WTC11 (cell line): ENCODE data around the gene KRT82. TPM values are rescaled to one million over a fixed set of nuclear protein-coding genes. Genes with fewer than 3 reads are reported as not detected.
A peak's percentile ranks its signal among the peaks of the same experiment; 100 is the strongest.

Source experiments
- ATAC-seq: fragments of 200-7000 bp; cut with Tn5 transposase; 2 replicates; pipeline ENCODE4 v1.10.0; 2021; ENCODE audit warnings: mild to moderate bottlenecking, moderate library complexity
- CTCF ChIA-PET: fragments of 300-600 bp; sonication (Branson Sonifier 250); formaldehyde crosslinking; loops from one replicate; lab custom pipeline; 2021; ENCODE audit warnings: antibody characterized with exemption; lab: Charles Lee
- POLR2A ChIA-PET: fragments of 350-600 bp; sonication (Branson Sonifier 250); formaldehyde crosslinking; loops from one replicate; lab custom pipeline; 2021; ENCODE audit warnings: antibody characterized with exemption; lab: Charles Lee
- DNase-seq: peaks from one replicate; pipeline ENCODE4 v3.0.0; 2021; ENCODE audit warnings: low spot score
- H3K27ac Mint-ChIP-seq: 2 replicates; pipeline ENCODE4 v1.8.0; 2021; ENCODE audit warnings: mixed read lengths
- H3K27me3 Mint-ChIP-seq: 2 replicates; pipeline ENCODE4 v1.8.0; 2021; ENCODE audit warnings: low read depth, mild to moderate bottlenecking, moderate library complexity, mixed read lengths
- H3K36me3 Mint-ChIP-seq: 2 replicates; pipeline ENCODE4 v1.8.0; 2021; ENCODE audit warnings: mixed read lengths
- H3K4me1 Mint-ChIP-seq: 2 replicates; pipeline ENCODE4 v1.8.0; 2022; ENCODE audit warnings: mixed read lengths
- H3K4me3 Mint-ChIP-seq: 2 replicates; pipeline ENCODE4 v1.8.0; 2021; ENCODE audit warnings: mild to moderate bottlenecking, moderate library complexity, mixed read lengths
- H3K9me3 Mint-ChIP-seq: 2 replicates; pipeline ENCODE4 v1.8.0; 2021; ENCODE audit warnings: mixed read lengths
- ELF4 ChIP-seq: sonication (generic); formaldehyde crosslinking; IDR thresholded peaks from 2 replicates; pipeline ENCODE4 v1.8.1; 2022; ENCODE audit warnings: low read depth, mild to moderate bottlenecking, moderate library complexity, missing genetic modification reagents
- ESRRA ChIP-seq: sonication (generic); formaldehyde crosslinking; IDR thresholded peaks from 2 replicates; pipeline ENCODE4 v1.8.1; 2022; ENCODE audit warnings: mild to moderate bottlenecking, missing genetic modification reagents, borderline replicate concordance
- GABPB1 ChIP-seq: sonication (generic); formaldehyde crosslinking; IDR thresholded peaks from 2 replicates; pipeline ENCODE4 v1.8.1; 2023; ENCODE audit warnings: mild to moderate bottlenecking, missing genetic modification reagents
- GTF2I ChIP-seq: fragments of 250-450 bp; sonication (Bioruptor Pico); conservative IDR thresholded peaks from 2 replicates; pipeline ENCODE4 v1.4.0; 2021; ENCODE audit warnings: mild to moderate bottlenecking
- IRF2 ChIP-seq: sonication (generic); formaldehyde crosslinking; IDR thresholded peaks from 2 replicates; pipeline ENCODE4 v1.8.0; 2022; ENCODE audit warnings: low read depth, missing genetic modification reagents, borderline replicate concordance
- NFATC4 ChIP-seq: fragments of 250-450 bp; sonication (Bioruptor Pico); IDR thresholded peaks from 2 replicates; pipeline ENCODE4 v1.9.0; 2021; ENCODE audit warnings: mild to moderate bottlenecking
- NR2C2 ChIP-seq: sonication (generic); formaldehyde crosslinking; IDR thresholded peaks from 2 replicates; pipeline ENCODE4 v1.8.0; 2022; ENCODE audit warnings: mild to moderate bottlenecking, missing genetic modification reagents
- PRRX2 ChIP-seq: fragments of 250-450 bp; sonication (Bioruptor Pico); IDR thresholded peaks from 2 replicates; pipeline ENCODE4 v1.8.0; 2021; ENCODE audit warnings: mild to moderate bottlenecking
- TCF7 ChIP-seq: sonication (generic); formaldehyde crosslinking; IDR thresholded peaks from 2 replicates; pipeline ENCODE4 v1.8.0; 2022; ENCODE audit warnings: mild to moderate bottlenecking, low read depth, missing genetic modification reagents, moderate library complexity
- TEAD4 ChIP-seq: sonication (generic); formaldehyde crosslinking; IDR thresholded peaks from 2 replicates; pipeline ENCODE4 v1.8.0; 2022; ENCODE audit warnings: mild to moderate bottlenecking, missing genetic modification reagents
- ZNF219 ChIP-seq: sonication (generic); formaldehyde crosslinking; IDR thresholded peaks from 2 replicates; pipeline ENCODE4 v1.8.0; 2023; ENCODE audit warnings: missing genetic modification reagents, mild to moderate bottlenecking, borderline replicate concordance
- ZNF317 ChIP-seq: sonication (generic); formaldehyde crosslinking; IDR thresholded peaks from 2 replicates; pipeline ENCODE4 v1.8.1; 2023; ENCODE audit warnings: low read depth, mild to moderate bottlenecking, moderate library complexity, missing genetic modification reagents, borderline replicate concordance
- ZNF396 ChIP-seq: fragments of 250-450 bp; sonication (Bioruptor Pico); IDR thresholded peaks from 2 replicates; pipeline ENCODE4 v1.8.0; 2021; ENCODE audit warnings: mild to moderate bottlenecking, moderate library complexity, borderline replicate concordance
- total RNA-seq: library from RNA; stranded (reverse); gene quantifications from 3 replicates; pipeline ENCODE4 v1.2.3, GENCODE V29; 2021
- TF ChIP-seq, protein P1 (sequence below): fragments of 250-450 bp; sonication (Bioruptor Pico); conservative IDR thresholded peaks from 2 replicates; pipeline ENCODE4 v1.9.0; 2021; ENCODE audit warnings: mild to moderate bottlenecking
- TF ChIP-seq, protein P2 (sequence below): sonication (generic); formaldehyde crosslinking; IDR thresholded peaks from 2 replicates; pipeline ENCODE4 v1.8.1; 2022; ENCODE audit warnings: mild to moderate bottlenecking, missing genetic modification reagents, moderate library complexity, borderline replicate concordance
- TF ChIP-seq, protein P3 (sequence below): sonication (generic); formaldehyde crosslinking; IDR thresholded peaks from 2 replicates; pipeline ENCODE4 v1.8.1; 2023; ENCODE audit warnings: mild to moderate bottlenecking, missing genetic modification reagents, moderate library complexity
- TF ChIP-seq, protein P4 (sequence below): sonication (generic); formaldehyde crosslinking; IDR thresholded peaks from 2 replicates; pipeline ENCODE4 v1.8.1; 2022; ENCODE audit warnings: low read depth, mild to moderate bottlenecking, moderate library complexity, missing genetic modification reagents, borderline replicate concordance
- TF ChIP-seq, protein P5 (sequence below): fragments of 250-450 bp; sonication (Bioruptor Pico); IDR thresholded peaks from 2 replicates; pipeline ENCODE4 v2.1.2; 2022; ENCODE audit warnings: mild to moderate bottlenecking, moderate library complexity
- TF ChIP-seq, protein P6 (sequence below): sonication (generic); formaldehyde crosslinking; IDR thresholded peaks from 2 replicates; pipeline ENCODE4 v1.8.1; 2022; ENCODE audit warnings: missing genetic modification reagents, borderline replicate concordance
- TF ChIP-seq, protein P7 (sequence below): sonication (generic); formaldehyde crosslinking; IDR thresholded peaks from 2 replicates; pipeline ENCODE4 v1.8.0; 2022; ENCODE audit warnings: missing genetic modification reagents

The KRT82 gene
- total RNA-seq, 1 experiment from 2014 or later = not detected

DNA sequence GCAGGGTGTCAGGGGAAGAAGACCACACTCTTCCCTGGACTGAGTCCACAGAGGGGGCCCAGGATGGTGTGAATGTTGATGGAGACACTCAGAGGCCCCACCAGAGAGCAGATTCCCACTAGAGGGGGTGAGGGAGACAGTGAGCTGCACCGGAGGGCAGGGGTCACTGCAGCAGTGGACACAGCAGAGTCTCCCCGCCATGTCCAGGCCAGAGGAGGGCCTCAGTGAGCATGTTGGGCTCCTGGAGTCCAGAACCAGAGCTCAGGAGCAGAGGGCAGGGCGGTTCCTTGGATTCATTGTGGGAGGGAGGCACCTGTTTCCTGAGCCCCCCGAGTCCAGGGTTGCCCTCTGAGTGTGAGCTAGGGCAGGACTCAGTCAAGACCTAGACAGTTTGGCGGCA lies 1.8 kb upstream of the KRT82 start:
- H3K36me3 Mint-ChIP-seq = peaks cover 7% of the 10 kb centered on the region
- H3K4me1 Mint-ChIP-seq = peaks cover 5% of the 10 kb centered on the region
- no peak for DNase-seq
- H3K9me3 Mint-ChIP-seq = peaks cover 15% of the 10 kb centered on the region
- ChIA-PET CTCF (interaction anchor here (0.6 to 1.2 kb wide), 11 partner anchors 11 to 463 kb away, joined by 3 to 9 read pairs (median 3); no protein-coding TSS in a partner anchor), POLR2A (no interaction called here)
- no peaks in the 10 kb centered on the region for H3K27me3 Mint-ChIP-seq
- H3K27ac Mint-ChIP-seq = no peak overlapping the region
- TF ChIP-seq ZNF219 (CRISPR knock-in tag) (no peak), TEAD4 (no peak), ZNF317 (CRISPR knock-in tag) (no peak), NR2C2 (CRISPR knock-in tag) (no peak), ESRRA (no peak), GABPB1 (CRISPR knock-in tag) (no peak), IRF2 (CRISPR knock-in tag) (no peak), GTF2I (CRISPR knock-in tag) (no peak), ZNF396 (CRISPR knock-in tag) (no peak), PRRX2 (CRISPR knock-in tag) (no peak), NFATC4 (CRISPR knock-in tag) (no peak), ELF4 (no peak), TCF7 (CRISPR knock-in tag) (no peak)
- TF ChIP-seq, protein P1, sequence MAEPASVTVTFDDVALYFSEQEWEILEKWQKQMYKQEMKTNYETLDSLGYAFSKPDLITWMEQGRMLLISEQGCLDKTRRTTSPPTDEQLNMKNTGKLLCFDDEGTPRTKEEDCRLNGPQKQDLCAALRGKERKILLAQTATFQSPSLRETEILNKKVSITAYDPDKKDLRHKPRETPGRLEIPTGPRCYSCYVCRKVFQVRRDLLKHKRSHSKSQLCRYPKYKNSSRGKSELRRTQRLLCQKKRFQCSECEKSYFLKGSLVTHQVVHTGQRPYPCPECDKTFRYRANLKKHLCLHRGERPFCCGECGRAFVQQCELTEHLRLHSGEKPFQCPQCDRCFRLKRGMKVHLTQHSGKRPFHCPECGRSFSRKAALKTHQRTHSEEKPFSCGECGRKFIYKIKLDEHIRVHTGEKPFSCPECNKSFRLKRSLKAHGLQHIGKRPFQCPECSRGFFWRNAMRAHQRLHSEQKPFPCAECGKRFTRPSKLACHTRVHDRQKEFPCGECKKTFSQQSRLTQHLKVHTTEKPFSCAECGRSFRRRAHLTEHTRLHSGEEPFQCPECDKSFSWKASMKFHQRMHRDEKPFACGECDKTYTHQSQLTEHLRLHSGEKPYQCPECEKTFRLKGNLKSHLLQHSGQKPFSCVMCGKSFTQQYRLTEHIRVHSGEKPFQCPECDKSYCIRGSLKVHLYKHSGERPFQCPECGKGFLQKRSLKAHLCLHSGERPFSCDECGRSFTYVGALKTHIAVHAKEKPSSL (CRISPR knock-in tag) = no peak
- TF ChIP-seq, protein P2, sequence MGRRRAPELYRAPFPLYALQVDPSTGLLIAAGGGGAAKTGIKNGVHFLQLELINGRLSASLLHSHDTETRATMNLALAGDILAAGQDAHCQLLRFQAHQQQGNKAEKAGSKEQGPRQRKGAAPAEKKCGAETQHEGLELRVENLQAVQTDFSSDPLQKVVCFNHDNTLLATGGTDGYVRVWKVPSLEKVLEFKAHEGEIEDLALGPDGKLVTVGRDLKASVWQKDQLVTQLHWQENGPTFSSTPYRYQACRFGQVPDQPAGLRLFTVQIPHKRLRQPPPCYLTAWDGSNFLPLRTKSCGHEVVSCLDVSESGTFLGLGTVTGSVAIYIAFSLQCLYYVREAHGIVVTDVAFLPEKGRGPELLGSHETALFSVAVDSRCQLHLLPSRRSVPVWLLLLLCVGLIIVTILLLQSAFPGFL (CRISPR knock-in tag) = no peak
- TF ChIP-seq, protein P3, sequence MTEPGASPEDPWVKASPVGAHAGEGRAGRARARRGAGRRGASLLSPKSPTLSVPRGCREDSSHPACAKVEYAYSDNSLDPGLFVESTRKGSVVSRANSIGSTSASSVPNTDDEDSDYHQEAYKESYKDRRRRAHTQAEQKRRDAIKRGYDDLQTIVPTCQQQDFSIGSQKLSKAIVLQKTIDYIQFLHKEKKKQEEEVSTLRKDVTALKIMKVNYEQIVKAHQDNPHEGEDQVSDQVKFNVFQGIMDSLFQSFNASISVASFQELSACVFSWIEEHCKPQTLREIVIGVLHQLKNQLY (CRISPR knock-in tag) = no peak
- TF ChIP-seq, protein P4, sequence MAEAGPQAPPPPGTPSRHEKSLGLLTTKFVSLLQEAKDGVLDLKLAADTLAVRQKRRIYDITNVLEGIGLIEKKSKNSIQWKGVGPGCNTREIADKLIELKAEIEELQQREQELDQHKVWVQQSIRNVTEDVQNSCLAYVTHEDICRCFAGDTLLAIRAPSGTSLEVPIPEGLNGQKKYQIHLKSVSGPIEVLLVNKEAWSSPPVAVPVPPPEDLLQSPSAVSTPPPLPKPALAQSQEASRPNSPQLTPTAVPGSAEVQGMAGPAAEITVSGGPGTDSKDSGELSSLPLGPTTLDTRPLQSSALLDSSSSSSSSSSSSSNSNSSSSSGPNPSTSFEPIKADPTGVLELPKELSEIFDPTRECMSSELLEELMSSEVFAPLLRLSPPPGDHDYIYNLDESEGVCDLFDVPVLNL (CRISPR knock-in tag) = no peak
- TF ChIP-seq, protein P5, sequence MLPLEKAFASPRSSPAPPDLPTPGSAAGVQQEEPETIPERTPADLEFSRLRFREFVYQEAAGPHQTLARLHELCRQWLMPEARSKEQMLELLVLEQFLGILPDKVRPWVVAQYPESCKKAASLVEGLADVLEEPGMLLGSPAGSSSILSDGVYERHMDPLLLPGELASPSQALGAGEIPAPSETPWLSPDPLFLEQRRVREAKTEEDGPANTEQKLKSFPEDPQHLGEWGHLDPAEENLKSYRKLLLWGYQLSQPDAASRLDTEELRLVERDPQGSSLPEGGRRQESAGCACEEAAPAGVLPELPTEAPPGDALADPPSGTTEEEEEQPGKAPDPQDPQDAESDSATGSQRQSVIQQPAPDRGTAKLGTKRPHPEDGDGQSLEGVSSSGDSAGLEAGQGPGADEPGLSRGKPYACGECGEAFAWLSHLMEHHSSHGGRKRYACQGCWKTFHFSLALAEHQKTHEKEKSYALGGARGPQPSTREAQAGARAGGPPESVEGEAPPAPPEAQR = no peak
- TF ChIP-seq, protein P6, sequence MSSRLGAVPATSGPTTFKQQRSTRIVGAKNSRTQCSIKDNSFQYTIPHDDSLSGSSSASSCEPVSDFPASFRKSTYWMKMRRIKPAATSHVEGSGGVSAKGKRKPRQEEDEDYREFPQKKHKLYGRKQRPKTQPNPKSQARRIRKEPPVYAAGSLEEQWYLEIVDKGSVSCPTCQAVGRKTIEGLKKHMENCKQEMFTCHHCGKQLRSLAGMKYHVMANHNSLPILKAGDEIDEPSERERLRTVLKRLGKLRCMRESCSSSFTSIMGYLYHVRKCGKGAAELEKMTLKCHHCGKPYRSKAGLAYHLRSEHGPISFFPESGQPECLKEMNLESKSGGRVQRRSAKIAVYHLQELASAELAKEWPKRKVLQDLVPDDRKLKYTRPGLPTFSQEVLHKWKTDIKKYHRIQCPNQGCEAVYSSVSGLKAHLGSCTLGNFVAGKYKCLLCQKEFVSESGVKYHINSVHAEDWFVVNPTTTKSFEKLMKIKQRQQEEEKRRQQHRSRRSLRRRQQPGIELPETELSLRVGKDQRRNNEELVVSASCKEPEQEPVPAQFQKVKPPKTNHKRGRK (CRISPR knock-in tag) = no peak
- TF ChIP-seq, protein P7, sequence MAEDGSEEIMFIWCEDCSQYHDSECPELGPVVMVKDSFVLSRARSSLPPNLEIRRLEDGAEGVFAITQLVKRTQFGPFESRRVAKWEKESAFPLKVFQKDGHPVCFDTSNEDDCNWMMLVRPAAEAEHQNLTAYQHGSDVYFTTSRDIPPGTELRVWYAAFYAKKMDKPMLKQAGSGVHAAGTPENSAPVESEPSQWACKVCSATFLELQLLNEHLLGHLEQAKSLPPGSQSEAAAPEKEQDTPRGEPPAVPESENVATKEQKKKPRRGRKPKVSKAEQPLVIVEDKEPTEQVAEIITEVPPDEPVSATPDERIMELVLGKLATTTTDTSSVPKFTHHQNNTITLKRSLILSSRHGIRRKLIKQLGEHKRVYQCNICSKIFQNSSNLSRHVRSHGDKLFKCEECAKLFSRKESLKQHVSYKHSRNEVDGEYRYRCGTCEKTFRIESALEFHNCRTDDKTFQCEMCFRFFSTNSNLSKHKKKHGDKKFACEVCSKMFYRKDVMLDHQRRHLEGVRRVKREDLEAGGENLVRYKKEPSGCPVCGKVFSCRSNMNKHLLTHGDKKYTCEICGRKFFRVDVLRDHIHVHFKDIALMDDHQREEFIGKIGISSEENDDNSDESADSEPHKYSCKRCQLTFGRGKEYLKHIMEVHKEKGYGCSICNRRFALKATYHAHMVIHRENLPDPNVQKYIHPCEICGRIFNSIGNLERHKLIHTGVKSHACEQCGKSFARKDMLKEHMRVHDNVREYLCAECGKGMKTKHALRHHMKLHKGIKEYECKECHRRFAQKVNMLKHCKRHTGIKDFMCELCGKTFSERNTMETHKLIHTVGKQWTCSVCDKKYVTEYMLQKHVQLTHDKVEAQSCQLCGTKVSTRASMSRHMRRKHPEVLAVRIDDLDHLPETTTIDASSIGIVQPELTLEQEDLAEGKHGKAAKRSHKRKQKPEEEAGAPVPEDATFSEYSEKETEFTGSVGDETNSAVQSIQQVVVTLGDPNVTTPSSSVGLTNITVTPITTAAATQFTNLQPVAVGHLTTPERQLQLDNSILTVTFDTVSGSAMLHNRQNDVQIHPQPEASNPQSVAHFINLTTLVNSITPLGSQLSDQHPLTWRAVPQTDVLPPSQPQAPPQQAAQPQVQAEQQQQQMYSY (CRISPR knock-in tag) = no peak
- ATAC-seq = 0 out of 2 replicates have a peak, but pooled peaks have one; percentile 20
- no peak overlapping the region for H3K4me3 Mint-ChIP-seq
